GM12892 (cell line): ENCODE measurements around the gene KRT81.

Source experiments
- POLR2AphosphoS5 ChIP-seq: IDR thresholded peaks from 2 replicates; pipeline ENCODE4 v1.6.1; 2011; ENCODE audit warnings: low read depth, low read length, control low read depth
- TAF1 ChIP-seq: IDR thresholded peaks from 2 replicates; pipeline ENCODE4 v1.6.1; 2011; ENCODE audit warnings: low read depth, mild to moderate bottlenecking, control low read depth, low read length, borderline replicate concordance

DNA sequence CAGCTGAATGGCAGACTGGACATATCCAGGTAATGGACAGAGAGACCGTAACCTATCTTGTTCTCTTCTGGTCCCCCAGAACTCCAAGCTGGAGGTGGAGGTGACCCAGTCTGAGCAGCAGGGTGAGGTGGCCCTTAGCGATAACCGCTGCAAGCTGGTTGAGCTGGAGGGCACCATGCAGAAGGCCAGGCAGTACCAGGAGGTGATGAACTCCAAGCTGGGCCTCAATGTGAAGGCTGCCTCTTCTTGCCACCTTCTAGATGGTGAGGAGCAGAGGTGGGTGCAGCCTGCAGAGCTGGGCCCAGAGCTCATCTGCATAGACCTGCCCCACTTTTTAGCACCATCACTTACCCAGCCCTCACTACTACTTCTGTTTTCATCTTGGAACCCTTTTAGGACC is 24.1 kb downstream of the KRT81 start:
- TF ChIP-seq POLR2AphosphoS5 (no peak), TAF1 (no peak)
